OCI-LY7 (cell line): ENCODE results near the gene RMND1. TPM values are rescaled to one million over a fixed set of nuclear protein-coding genes. Genes with fewer than 3 reads are reported as not detected.

ENCODE experiments used
- BruUV-seq: library from RNA; stranded (reverse); fragments of 400-500 nt; replicated peaks from 2 replicates; lab custom pipeline; 2021; lab: Mats Ljungman, UMichigan
- CTCF ChIA-PET: fragments of 300-600 bp; sonication (Branson Sonifier 250); formaldehyde crosslinking; loops from one replicate; lab custom pipeline; 2022; ENCODE audit warnings: antibody characterized with exemption; ENCODE audit not compliant: unreplicated experiment; lab: Charles Lee
- POLR2A ChIA-PET: fragments of 300-600 bp; sonication (Branson Sonifier 250); formaldehyde crosslinking; loops from one replicate; lab custom pipeline; 2022; ENCODE audit warnings: antibody characterized with exemption; lab: Charles Lee
- DNase-seq: peaks from one replicate; pipeline ENCODE4 v3.0.0-alpha.2; 2015; ENCODE audit warnings: low spot score
- H2AFZ ChIP-seq: fragments of 200-600 bp; sonication (generic), shearing (Covaris generic); 2 replicates; pipeline ENCODE4 v1.6.1; 2014; ENCODE audit warnings: mild to moderate bottlenecking, antibody characterized with exemption, low read length, moderate library complexity
- H3K27ac ChIP-seq: fragments of 200-600 bp; sonication (generic); 2 replicates; pipeline ENCODE4 v1.5.1; 2014; ENCODE audit warnings: mixed run types, low read depth, mild to moderate bottlenecking, moderate library complexity, low read length, inconsistent platforms; ENCODE audit not compliant: poor library complexity, severe bottlenecking
- H3K36me3 ChIP-seq: fragments of 200-600 bp; sonication (generic); 2 replicates; pipeline ENCODE4 v1.6.1; 2014; ENCODE audit warnings: mild to moderate bottlenecking, antibody characterized with exemption, low read length, moderate library complexity, mixed read lengths; ENCODE audit not compliant: insufficient read depth
- H3K4me1 ChIP-seq: fragments of 200-600 bp; sonication (generic); 2 replicates; pipeline ENCODE4 v1.5.1; 2014; ENCODE audit warnings: mild to moderate bottlenecking, low read length; ENCODE audit not compliant: insufficient read depth, poor library complexity, severe bottlenecking
- H3K4me2 ChIP-seq: fragments of 200-600 bp; sonication (generic); 2 replicates; pipeline ENCODE4 v1.6.1; 2014; ENCODE audit warnings: mild to moderate bottlenecking, low read length
- H3K4me3 ChIP-seq: fragments of 200-600 bp; sonication (generic); 2 replicates; pipeline ENCODE4 v1.5.1; 2014; ENCODE audit warnings: mild to moderate bottlenecking, low read depth, low read length; ENCODE audit not compliant: poor library complexity, severe bottlenecking
- H3K79me2 ChIP-seq: fragments of 200-600 bp; sonication (generic); 2 replicates; pipeline ENCODE4 v1.6.1; 2016; ENCODE audit warnings: low read depth, mild to moderate bottlenecking, low read length, moderate library complexity, mixed read lengths; ENCODE audit not compliant: insufficient read depth
- H3K9me2 ChIP-seq: fragments of 200-600 bp; sonication (generic); 2 replicates; pipeline ENCODE4 v1.6.1; 2016; ENCODE audit warnings: mild to moderate bottlenecking, low read length, mixed read lengths; ENCODE audit not compliant: insufficient read depth
- H3K9me3 ChIP-seq: fragments of 200-600 bp; sonication (generic); 2 replicates; pipeline ENCODE4 v1.6.1; 2014; ENCODE audit warnings: mild to moderate bottlenecking, mixed run types, low read length, mixed read lengths
- H4K20me1 ChIP-seq: fragments of 200-600 bp; sonication (generic); 2 replicates; pipeline ENCODE4 v1.6.1; 2014; ENCODE audit warnings: mild to moderate bottlenecking, antibody characterized with exemption, low read length, moderate library complexity, mixed read lengths; ENCODE audit not compliant: insufficient read depth
- CTCF ChIP-seq: fragments of 200-600 bp; sonication (generic); conservative IDR thresholded peaks from 2 replicates; pipeline ENCODE4 v1.5.1; 2014; ENCODE audit warnings: mild to moderate bottlenecking, antibody characterized with exemption, low read length, moderate library complexity, mixed read lengths
- EZH2phosphoT487 ChIP-seq: fragments of 200-600 bp; sonication (generic); IDR thresholded peaks from 2 replicates; pipeline ENCODE4 v1.6.1; 2018; ENCODE audit warnings: low read depth, borderline replicate concordance, mild to moderate bottlenecking, mixed run types, antibody characterized with exemption, low read length, moderate library complexity, mixed read lengths
- intact Hi-C: fragments of 100-400 bp; cut with micrococcal nuclease; formaldehyde crosslinking; loops from one replicate; pipeline ENCODE4 v1.10.0; 2022; ENCODE audit not compliant: unreplicated experiment
- total RNA-seq, 2 experiments: library from RNA; depleted of rRNA in 1 of 2; stranded (reverse); fragments of >200 nt in 1 of 2; shearing (Covaris generic) in 1 of 2; gene quantifications; 2 replicates each; pipeline ENCODE4 v1.2.3, GENCODE V29; 2014 to 2022

RMND1 gene
- total RNA-seq, 2 experiments from 2014 or later, result 21.2 to 22.3 TPM

- intact Hi-C loops, result no loop called here
- ChIA-PET POLR2A (no interaction called here), CTCF (no interaction called here)
- peaks cover 1% of the 10 kb centered on the region; the same call in 1 of the 2 replicates for H3K79me2 ChIP-seq
- H3K27ac ChIP-seq, result no peak overlapping the region
- BruUV-seq, result no TSS peak
- no peak overlapping the region for H3K4me3 ChIP-seq
- no peaks in the 10 kb centered on the region for H4K20me1 ChIP-seq
- no peak for DNase-seq
- H3K9me2 ChIP-seq, result no peaks in the 10 kb centered on the region
- no peak overlapping the region for H3K4me2 ChIP-seq
- TF ChIP-seq CTCF, result no peak
- no peak for TF ChIP-seq EZH2phosphoT487
- peaks cover 6% of the 10 kb centered on the region for H3K4me1 ChIP-seq
- H3K36me3 ChIP-seq, result peaks cover 73% of the 10 kb centered on the region
- H2AFZ ChIP-seq, result no peak overlapping the region
- H3K9me3 ChIP-seq, result no peaks in the 10 kb centered on the region
These were observed 20.6 kb downstream of the RMND1 start for GRCh38 chr6:151431337-151431736.

- Histone ChIP-seq H3K79me2 (no peaks in the 10 kb centered on the region), H3K9me3 (no peaks in the 10 kb centered on the region), H3K4me2 (no peak overlapping the region), H3K27ac (no peak overlapping the region), H3K9me2 (no peaks in the 10 kb centered on the region), H3K4me3 (no peak overlapping the region), H2AFZ (no peak overlapping the region), H3K4me1 (peaks cover 6% of the 10 kb centered on the region), H3K36me3 (peaks cover 73% of the 10 kb centered on the region), H4K20me1 (no peaks in the 10 kb centered on the region)
- ChIA-PET CTCF (no interaction called here), POLR2A (interaction anchor here (1.1 kb wide), 1 partner anchor 10 kb away, joined by 6 read pairs; no protein-coding TSS in a partner anchor)
- BruUV-seq, result no TSS peak
- intact Hi-C loops, result no loop called here
- no peak for DNase-seq
- no peak for TF ChIP-seq EZH2phosphoT487
- peak; percentile 30 for TF ChIP-seq CTCF
These were observed 21.0 kb downstream of the RMND1 start for GRCh38 chr6:151430886-151431285.

GRCh38 chr6:151428093-151428735 lies 23.7 kb downstream of the RMND1 start:
- H3K4me3 ChIP-seq, result no peak overlapping the region
- BruUV-seq, result no TSS peak
- POLR2A ChIA-PET, result interaction anchor here (1.1 kb wide), 1 partner anchor 110 kb away, joined by 3 read pairs; no protein-coding TSS in a partner anchor
- TF ChIP-seq EZH2phosphoT487 (no peak), CTCF (no peak)
- no peak overlapping the region for H3K4me2 ChIP-seq
- intact Hi-C loops, result no loop called here
- no peaks in the 10 kb centered on the region for H3K4me1 ChIP-seq
- no peaks in the 10 kb centered on the region for H3K79me2 ChIP-seq
- H2AFZ ChIP-seq, result no peak overlapping the region
- DNase-seq, result no peak
- CTCF ChIA-PET, result no interaction called here
- no peak overlapping the region for H3K27ac ChIP-seq
- no peaks in the 10 kb centered on the region for H3K9me3 ChIP-seq
- H3K9me2 ChIP-seq, result no peaks in the 10 kb centered on the region
- H3K36me3 ChIP-seq, result peaks cover 87% of the 10 kb centered on the region
- no peaks in the 10 kb centered on the region for H4K20me1 ChIP-seq
